ENCODE measurements around the gene ADGRD2.

Gene ADGRD2

GRCh38 chr9:124457079-124457886 lies 7.0 kb downstream of the ADGRD2 start:
- DNase-seq, result no peak

GRCh38 chr9:124457887-124458431 lies 7.7 kb downstream of the ADGRD2 start:
- no peak for DNase-seq

- no peak for DNase-seq
Measured at GRCh38 chr9:124458441-124458840, 8.2 kb downstream of the ADGRD2 start.

GRCh38 chr9:124462739-124463138 lies 12.5 kb downstream of the ADGRD2 start:
- no peak for DNase-seq

GRCh38 chr9:124465736-124466135 lies 15.5 kb downstream of the ADGRD2 start:
- DNase-seq, result no peak

GRCh38 chr9:124467410-124468060 lies 17.3 kb downstream of the ADGRD2 start:
- no peak for DNase-seq

GRCh38 chr9:124468061-124468740 lies 17.9 kb downstream of the ADGRD2 start:
- DNase-seq, result no peak

GRCh38 chr9:124469011-124469832 lies 19.0 kb downstream of the ADGRD2 start:
- no peak for DNase-seq

GRCh38 chr9:124470306-124470705 lies 20.1 kb downstream of the ADGRD2 start:
- DNase-seq, result no peak

- DNase-seq, result no peak
Measured at GRCh38 chr9:124470726-124471125, 20.5 kb downstream of the ADGRD2 start.

- DNase-seq, result no peak
Measured at GRCh38 chr9:124471761-124472160, 21.5 kb downstream of the ADGRD2 start.

- no peak for DNase-seq
Measured at GRCh38 chr9:124472770-124473169, 22.5 kb downstream of the ADGRD2 start.

GRCh38 chr9:124473310-124473709 lies 23.1 kb downstream of the ADGRD2 start:
- DNase-seq, result no peak

GRCh38 chr9:124474151-124474550 lies 23.9 kb downstream of the ADGRD2 start:
- DNase-seq, result no peak

- no peak for DNase-seq
Measured at GRCh38 chr9:124475158-124475867, 25.1 kb downstream of the ADGRD2 start.

- DNase-seq, result no peak
Measured at GRCh38 chr9:124475868-124476690, 25.8 kb downstream of the ADGRD2 start.

GRCh38 chr9:124477211-124477647 lies 27.0 kb downstream of the ADGRD2 start:
- DNase-seq, result no peak

- no peak for DNase-seq
Measured at GRCh38 chr9:124477648-124478285, 27.5 kb downstream of the ADGRD2 start.

GRCh38 chr9:124478354-124478753 lies 28.1 kb downstream of the ADGRD2 start:
- DNase-seq, result no peak

- no peak for DNase-seq
Measured at GRCh38 chr9:124479371-124479770, 29.1 kb downstream of the ADGRD2 start.
